T-cell (primary cell): ENCODE measurements around the gene TTLL11. TPM values are rescaled to one million over a fixed set of nuclear protein-coding genes. Genes with fewer than 3 reads are reported as not detected.
"Not testable (repeated sequence)": the region's sequence is repeated elsewhere in the genome, so short reads cannot be mapped to it uniquely, and the experiment has no call there.

Experiments used
- ATAC-seq, 4 experiments: fragments of 200-7000 bp in 3 of 4; fragments of 150-1000 bp in 1 of 4; cut with Tn5 transposase; replicated peaks in 1 of 4; 1 replicate in 3 of 4; 2 replicates in 1 of 4; pipeline ENCODE4 v1.10.0; 2021; ENCODE audit warnings: moderate library complexity in 3 of 4, mild to moderate bottlenecking in 2 of 4, moderate number of reproducible peaks in 1 of 4
- CTCF ChIA-PET, 2 donors: fragments of 300-600 bp; sonication (Branson Sonifier 250); formaldehyde crosslinking; loops; one replicate each; lab custom pipeline; 2022; ENCODE audit warnings: antibody characterized with exemption in 2 of 2; lab: Charles Lee
- POLR2A ChIA-PET, 2 donors: fragments of 300-600 bp; sonication (Branson Sonifier 250); formaldehyde crosslinking; loops; one replicate each; lab custom pipeline; 2022; ENCODE audit warnings: antibody characterized with exemption in 2 of 2; lab: Charles Lee
- DNase-seq, 35 experiments: peaks; one replicate each; pipeline versions ENCODE4 v3.0.0 to v3.0.0-alpha.2; 2013 to 2023
- H3K27ac ChIP-seq: one replicate; pipeline ENCODE4 v1.5.1; 2013; ENCODE audit warnings: low read length
- H3K27me3 ChIP-seq, 2 experiments: replicated peaks in 1 of 2; 1 replicate in 1 of 2; 2 replicates in 1 of 2; pipeline versions ENCODE4 v1.6.1 to v1.7.0; 2013; ENCODE audit warnings: low read length in 1 of 2, mixed read lengths in 1 of 2; ENCODE audit not compliant: control insufficient read depth in 2 of 2, insufficient read depth in 2 of 2; ENCODE audit errors: extremely low read depth in 1 of 2
- H3K36me3 ChIP-seq, 2 donors: 1 replicate in 1 of 2; 2 replicates in 1 of 2; pipeline versions ENCODE4 v1.6.1 to v1.7.0; 2013; ENCODE audit warnings: low read length in 1 of 2; ENCODE audit not compliant: control insufficient read depth in 2 of 2, insufficient read depth in 1 of 2; ENCODE audit errors: extremely low read depth in 1 of 2
- H3K4me1 ChIP-seq, 2 experiments: 1 replicate in 1 of 2; 2 replicates in 1 of 2; pipeline versions ENCODE4 v1.6.1 to v1.7.0; 2013; ENCODE audit warnings: low read length in 2 of 2, mixed read lengths in 1 of 2; ENCODE audit not compliant: insufficient read depth in 2 of 2, control insufficient read depth in 1 of 2; ENCODE audit errors: extremely low read depth in 1 of 2
- H3K4me3 ChIP-seq, 2 donors: 1 replicate in 1 of 2; 2 replicates in 1 of 2; pipeline versions ENCODE4 v1.5.1 to v1.7.0; 2013; ENCODE audit warnings: mild to moderate bottlenecking in 2 of 2, low read length in 1 of 2, moderate library complexity in 1 of 2; ENCODE audit not compliant: control insufficient read depth in 1 of 2; ENCODE audit errors: extremely low read depth in 1 of 2
- H3K9me3 ChIP-seq: 2 replicates; pipeline ENCODE4 v1.7.0; 2013
- H3K27ac Mint-ChIP-seq, 2 donors: one replicate each; pipeline ENCODE4 v1.8.0; 2020 to 2021; ENCODE audit warnings: mild to moderate bottlenecking in 2 of 2, mixed read lengths in 2 of 2
- H3K27me3 Mint-ChIP-seq, 2 donors: one replicate each; pipeline ENCODE4 v1.8.0; 2021 to 2022; ENCODE audit warnings: mixed read lengths in 2 of 2
- H3K36me3 Mint-ChIP-seq: one replicate; pipeline ENCODE4 v1.8.0; 2021; ENCODE audit warnings: mixed read lengths
- H3K4me1 Mint-ChIP-seq, 3 donors: one replicate each; pipeline ENCODE4 v1.8.0; 2020 to 2022; ENCODE audit warnings: mixed read lengths in 3 of 3, mild to moderate bottlenecking in 1 of 3
- H3K4me3 Mint-ChIP-seq, 3 donors: one replicate each; pipeline ENCODE4 v1.8.0; 2020 to 2022; ENCODE audit warnings: mild to moderate bottlenecking in 3 of 3, mixed read lengths in 3 of 3, moderate library complexity in 3 of 3
- H3K9me3 Mint-ChIP-seq, 3 donors: one replicate each; pipeline ENCODE4 v1.8.0; 2020 to 2022; ENCODE audit warnings: mixed read lengths in 3 of 3
- WGBS: methylation state at CpG from one replicate; pipeline ENCODE4 v1.1.5; 2013; ENCODE audit warnings: missing lambda C conversion rate; ENCODE audit not compliant: insufficient coverage; 5-methylcytosine and 5-hydroxymethylcytosine counted together
- total RNA-seq, 35 experiments: library from RNA in 6 of 35; stranded (reverse) in 6 of 35; fragments of 120-200 nt in 1 of 35; gene quantifications; one replicate each; pipeline versions ENCODE4 v1.2.1 to v1.2.4 and lab custom pipeline; 2013 to 2026

Gene TTLL11
- total RNA-seq, 5 donors from 2014 or later (not counting 1 experiment from before 2014, with no cell fraction given): 3.4 to 4.8 (median 4.6) TPM

GRCh38 chr9:121895818-121896544 is 197.1 kb downstream of the TTLL11 start:
- Mint-ChIP-seq H3K36me3 (no peaks in the 10 kb centered on the region), H3K9me3 (peaks cover 5 to 11% (median 5%) of the 10 kb centered on the region in 3 donors), H3K27ac (no peak overlapping the region), H3K27me3 (no peaks in the 10 kb centered on the region), H3K4me1 (peaks cover 0 to 7% (median 0%) of the 10 kb centered on the region in 3 donors), H3K4me3 (no peak overlapping the region)
- CTCF ChIA-PET: no interaction called here
- H3K9me3 ChIP-seq: no peaks in the 10 kb centered on the region
- peaks cover 0 to 4% of the 10 kb centered on the region in 2 experiments for H3K27me3 ChIP-seq
- no peaks in the 10 kb centered on the region for H3K4me1 ChIP-seq
- no peaks in the 10 kb centered on the region for H3K36me3 ChIP-seq
- POLR2A ChIA-PET: no interaction called here
- no peak overlapping the region for H3K27ac ChIP-seq
- ATAC-seq (no peak), DNase-seq (no peak)
- no peak overlapping the region for H3K4me3 ChIP-seq
- 79% methylated on average over 12 of the region's 12 CpGs for WGBS

- Mint-ChIP-seq H3K27ac (no peak overlapping the region), H3K9me3 (peaks cover 3 to 8% (median 3%) of the 10 kb centered on the region in 3 donors), H3K27me3 (no peaks in the 10 kb centered on the region), H3K4me3 (no peak overlapping the region), H3K36me3 (no peaks in the 10 kb centered on the region), H3K4me1 (peaks cover 0 to 7% (median 0%) of the 10 kb centered on the region in 3 donors)
- DNase-seq: no peak
- Histone ChIP-seq H3K27ac (no peak overlapping the region), H3K4me3 (no peak overlapping the region), H3K36me3 (no peaks in the 10 kb centered on the region), H3K9me3 (no peaks in the 10 kb centered on the region), H3K4me1 (no peaks in the 10 kb centered on the region), H3K27me3 (peaks cover 0 to 4% of the 10 kb centered on the region in 2 experiments)
- ChIA-PET CTCF (interaction anchor here in 1 of 2 donors (0.6 kb wide), 1 partner anchor 253 kb away, joined by 3 read pairs; no protein-coding TSS in a partner anchor), POLR2A (no interaction called here)
- WGBS: 88% methylated on average over 5 of the region's 7 CpGs
- ATAC-seq: no peak
Observed at GRCh38 chr9:121895358-121895757, 197.8 kb downstream of the TTLL11 start.

GRCh38 chr9:121894380-121894779 is 198.7 kb downstream of the TTLL11 start:
- ATAC-seq, H3K27ac Mint-ChIP-seq, H3K27me3 ChIP-seq, POLR2A ChIA-PET, H3K4me3 ChIP-seq, DNase-seq, H3K27me3 Mint-ChIP-seq, H3K4me1 Mint-ChIP-seq, H3K36me3 ChIP-seq, H3K36me3 Mint-ChIP-seq, H3K9me3 Mint-ChIP-seq, H3K4me3 Mint-ChIP-seq, H3K9me3 ChIP-seq, H3K27ac ChIP-seq, H3K4me1 ChIP-seq: not testable (repeated sequence)
- no CpG with 5 or more reads among the region's 2 CpGs for WGBS
- CTCF ChIA-PET: interaction anchor here in 1 of 2 donors (0.6 kb wide), 1 partner anchor 252 kb away, joined by 3 read pairs; no protein-coding TSS in a partner anchor

- H3K4me1 ChIP-seq: no peaks in the 10 kb centered on the region
- 75% methylated on average over 1 of the region's 3 CpGs for WGBS
- H3K36me3 Mint-ChIP-seq: no peaks in the 10 kb centered on the region
- H3K4me3 ChIP-seq: no peak overlapping the region
- no peak overlapping the region for H3K27ac ChIP-seq
- no peaks in the 10 kb centered on the region for H3K36me3 ChIP-seq
- H3K27me3 Mint-ChIP-seq: no peaks in the 10 kb centered on the region
- H3K4me3 Mint-ChIP-seq: no peak overlapping the region
- ChIA-PET POLR2A (no interaction called here), CTCF (no interaction called here)
- no peaks in the 10 kb centered on the region for H3K9me3 Mint-ChIP-seq
- no peaks in the 10 kb centered on the region for H3K9me3 ChIP-seq
- peaks cover 0 to 4% of the 10 kb centered on the region in 2 experiments for H3K27me3 ChIP-seq
- ATAC-seq (no peak), DNase-seq (no peak)
- H3K4me1 Mint-ChIP-seq: peaks cover 0 to 7% (median 0%) of the 10 kb centered on the region in 3 donors
- H3K27ac Mint-ChIP-seq: no peak overlapping the region
Observed at GRCh38 chr9:121893786-121894185, 199.3 kb downstream of the TTLL11 start.

- H3K27ac ChIP-seq: no peak overlapping the region
- no peak overlapping the region for H3K4me3 ChIP-seq
- WGBS: 60% methylated on average over 2 of the region's 5 CpGs
- no peaks in the 10 kb centered on the region for H3K9me3 Mint-ChIP-seq
- H3K4me1 ChIP-seq: no peaks in the 10 kb centered on the region
- CTCF ChIA-PET: no interaction called here
- ATAC-seq: no peak
- peaks cover 0 to 4% of the 10 kb centered on the region in 2 experiments for H3K27me3 ChIP-seq
- no peak overlapping the region for H3K4me3 Mint-ChIP-seq
- DNase-seq: no peak
- no peak overlapping the region for H3K27ac Mint-ChIP-seq
- POLR2A ChIA-PET: no interaction called here
- no peaks in the 10 kb centered on the region for H3K36me3 ChIP-seq
- H3K36me3 Mint-ChIP-seq: no peaks in the 10 kb centered on the region
- H3K9me3 ChIP-seq: no peaks in the 10 kb centered on the region
- no peaks in the 10 kb centered on the region for H3K27me3 Mint-ChIP-seq
- peaks cover 0 to 4% (median 0%) of the 10 kb centered on the region in 3 donors for H3K4me1 Mint-ChIP-seq
Observed at GRCh38 chr9:121892706-121893105, 200.4 kb downstream of the TTLL11 start.

GRCh38 chr9:121890746-121891145 is 202.4 kb downstream of the TTLL11 start:
- Histone ChIP-seq H3K9me3 (no peaks in the 10 kb centered on the region), H3K4me3 (no peak overlapping the region), H3K27me3 (peaks cover 0 to 4% of the 10 kb centered on the region in 2 experiments), H3K27ac (no peak overlapping the region), H3K36me3 (no peaks in the 10 kb centered on the region), H3K4me1 (no peaks in the 10 kb centered on the region)
- ChIA-PET POLR2A (no interaction called here), CTCF (no interaction called here)
- Mint-ChIP-seq H3K4me3 (no peak overlapping the region), H3K4me1 (no peaks in the 10 kb centered on the region), H3K9me3 (no peaks in the 10 kb centered on the region), H3K27me3 (no peaks in the 10 kb centered on the region), H3K36me3 (no peaks in the 10 kb centered on the region), H3K27ac (no peak overlapping the region)
- DNase-seq (no peak), ATAC-seq (no peak)
- WGBS: no CpG with 5 or more reads among the region's 2 CpGs
